ENCODE results near the gene FBF1.
A peak's percentile ranks its signal among the peaks of the same experiment; 100 is the strongest.
"Not testable (repeated sequence)": the region's sequence is repeated elsewhere in the genome, so short reads cannot be mapped to it uniquely, and the experiment has no call there.

The FBF1 gene

GRCh38 chr17:75970011-75970523, 29.2 kb upstream of the FBF1 start:
- no peak for TF ChIP-seq ZNF274 (IDR thresholded peaks at IDR 0.05; ENCODE audit: low read depth, low read length)
- H3K4me3 ChIP-seq (ENCODE audit: low read length): no peak overlapping the region

GRCh38 chr17:75969044-75969443, 28.2 kb upstream of the FBF1 start:
- H3K4me3 ChIP-seq (ENCODE audit: low read length): not testable (repeated sequence)

GRCh38 chr17:75965468-75965867, 24.6 kb upstream of the FBF1 start:
- TF ChIP-seq ZNF274 (IDR thresholded peaks at IDR 0.05; ENCODE audit: low read depth, low read length): no peak
- H3K4me3 ChIP-seq (ENCODE audit: low read length): no peak overlapping the region

- no peak for TF ChIP-seq ZNF274 (IDR thresholded peaks at IDR 0.05; ENCODE audit: low read depth, low read length)
- H3K4me3 ChIP-seq (ENCODE audit: low read length): no peak overlapping the region
Measured at GRCh38 chr17:75959839-75960511, 19.1 kb upstream of the FBF1 start.

GRCh38 chr17:75959051-75959838, 18.4 kb upstream of the FBF1 start:
- H3K4me3 ChIP-seq (ENCODE audit: low read length): no peak overlapping the region
- TF ChIP-seq ZNF274 (IDR thresholded peaks at IDR 0.05; ENCODE audit: low read depth, low read length): no peak

GRCh38 chr17:75950855-75951554, 10.2 kb upstream of the FBF1 start:
- no peak overlapping the region for H3K4me3 ChIP-seq (ENCODE audit: low read length)
- TF ChIP-seq ZNF274 (IDR thresholded peaks at IDR 0.05; ENCODE audit: low read depth, low read length): no peak

- no peak for TF ChIP-seq ZNF274 (IDR thresholded peaks at IDR 0.05; ENCODE audit: low read depth, low read length)
- H3K4me3 ChIP-seq (ENCODE audit: low read length): no peak overlapping the region
Measured at GRCh38 chr17:75950421-75950820, 9.6 kb upstream of the FBF1 start.

- no peak overlapping the region for H3K4me3 ChIP-seq (ENCODE audit: low read length)
- TF ChIP-seq ZNF274 (IDR thresholded peaks at IDR 0.05; ENCODE audit: low read depth, low read length): no peak
Measured at GRCh38 chr17:75945211-75945610, 4.4 kb upstream of the FBF1 start.

GRCh38 chr17:75943491-75943890, 2.6 kb upstream of the FBF1 start:
- H3K4me3 ChIP-seq (ENCODE audit: low read length): no peak overlapping the region
- no peak for TF ChIP-seq ZNF274 (IDR thresholded peaks at IDR 0.05; ENCODE audit: low read depth, low read length)

GRCh38 chr17:75942473-75942872, 1.6 kb upstream of the FBF1 start:
- TF ChIP-seq ZNF274 (IDR thresholded peaks at IDR 0.05; ENCODE audit: low read depth, low read length): no peak
- H3K4me3 ChIP-seq (ENCODE audit: low read length): no peak overlapping the region

GRCh38 chr17:75941442-75941819, 589 bp upstream of the FBF1 start:
- no peak for TF ChIP-seq ZNF274 (IDR thresholded peaks at IDR 0.05; ENCODE audit: low read depth, low read length)
- H3K4me3 ChIP-seq (ENCODE audit: low read length): peak overlapping the region; percentile 93; the same call in 1 of the 2 replicates

GRCh38 chr17:75937652-75938051, 3.2 kb downstream of the FBF1 start:
- no peak for TF ChIP-seq ZNF274 (IDR thresholded peaks at IDR 0.05; ENCODE audit: low read depth, low read length)
- H3K4me3 ChIP-seq (ENCODE audit: low read length): no peak overlapping the region

GRCh38 chr17:75933808-75934207, 7.0 kb downstream of the FBF1 start:
- no peak overlapping the region for H3K4me3 ChIP-seq (ENCODE audit: low read length)
- no peak for TF ChIP-seq ZNF274 (IDR thresholded peaks at IDR 0.05; ENCODE audit: low read depth, low read length)

GRCh38 chr17:75932852-75933251, 8.0 kb downstream of the FBF1 start:
- no peak overlapping the region for H3K4me3 ChIP-seq (ENCODE audit: low read length)
- TF ChIP-seq ZNF274 (IDR thresholded peaks at IDR 0.05; ENCODE audit: low read depth, low read length): no peak

GRCh38 chr17:75931062-75931461, 9.8 kb downstream of the FBF1 start:
- H3K4me3 ChIP-seq (ENCODE audit: low read length): no peak overlapping the region
- no peak for TF ChIP-seq ZNF274 (IDR thresholded peaks at IDR 0.05; ENCODE audit: low read depth, low read length)

Measured in GM08714 (cell line).